ENCODE measurements around the gene BFSP1.

The BFSP1 gene

DNA sequence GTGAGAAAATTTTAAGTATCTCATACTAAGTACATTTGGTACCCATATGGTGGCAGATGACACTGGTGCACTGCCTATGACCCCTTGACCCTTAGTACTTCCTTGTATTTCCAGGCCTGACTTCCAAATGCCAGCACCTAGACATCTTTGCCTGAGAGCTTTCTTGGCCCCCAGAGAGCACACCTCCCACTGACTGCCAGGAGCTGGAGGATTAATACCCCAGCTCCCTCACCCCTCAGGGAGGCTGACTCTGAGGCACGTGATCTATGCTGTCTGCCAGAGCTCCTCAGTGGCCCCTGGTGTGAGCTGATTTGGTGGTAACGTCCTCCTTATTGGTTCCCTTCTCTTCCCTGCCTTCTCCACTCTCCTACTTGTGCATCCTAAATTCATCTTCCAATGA is 38.0 kb downstream of the BFSP1 start:
- H4K8ac ChIP-seq (ENCODE audit: low read depth, low read length) = no peak overlapping the region
- H3K36me3 ChIP-seq (ENCODE audit: control insufficient read depth in 1 of 2, insufficient read depth in 2 of 2, low read length in 2 of 2) = no peaks in the 10 kb centered on the region
- H2BK120ac ChIP-seq (ENCODE audit: insufficient read depth, low read length, poor library complexity) = no peak overlapping the region
- H3K4me1 ChIP-seq (ENCODE audit: control insufficient read depth in 1 of 2, insufficient read depth in 2 of 2, low read length in 2 of 2) = no peaks in the 10 kb centered on the region
- no peaks in the 10 kb centered on the region for H3K79me1 ChIP-seq (ENCODE audit: low read length)
- no CpG with 5 or more reads among the region's 2 CpGs for WGBS (ENCODE audit: extremely low coverage, insufficient coverage, insufficient read length)
- H3K4ac ChIP-seq (ENCODE audit: low read depth, low read length) = no peak overlapping the region
- no peak overlapping the region for H3K4me3 ChIP-seq (ENCODE audit: low read depth, low read length)
- H3K18ac ChIP-seq (ENCODE audit: low read length) = no peak overlapping the region
- H3K14ac ChIP-seq (ENCODE audit: low read length) = no peak overlapping the region
- no peak overlapping the region for H3K27ac ChIP-seq (ENCODE audit: low read depth, low read length)
- no peak overlapping the region for H3K4me2 ChIP-seq (ENCODE audit: low read length)
- no peak overlapping the region for H4K91ac ChIP-seq (ENCODE audit: low read depth, low read length)
- no peak overlapping the region for H4K12ac ChIP-seq (ENCODE audit: low read depth, low read length)
- no peak overlapping the region for H2BK5ac ChIP-seq (ENCODE audit: low read depth, low read length, poor library complexity)
- no peak overlapping the region for H3K9ac ChIP-seq (ENCODE audit: low read length)
- no peak overlapping the region for H2BK12ac ChIP-seq (ENCODE audit: low read length)
- H3K27me3 ChIP-seq (ENCODE audit: insufficient read depth, low read length) = no peaks in the 10 kb centered on the region
- no peak overlapping the region for H3K23ac ChIP-seq (ENCODE audit: low read length)
- no peak overlapping the region for H2AFZ ChIP-seq (ENCODE audit: insufficient read depth, low read length, poor library complexity)
- H2AK5ac ChIP-seq (ENCODE audit: low read length) = no peak overlapping the region
- H3K9me3 ChIP-seq (ENCODE audit: insufficient read depth, low read depth, low read length) = peaks cover 2% of the 10 kb centered on the region
- H3K79me2 ChIP-seq (ENCODE audit: control insufficient read depth, insufficient read depth, low read length, poor library complexity) = no peaks in the 10 kb centered on the region
- DNase-seq = no peak

DNA sequence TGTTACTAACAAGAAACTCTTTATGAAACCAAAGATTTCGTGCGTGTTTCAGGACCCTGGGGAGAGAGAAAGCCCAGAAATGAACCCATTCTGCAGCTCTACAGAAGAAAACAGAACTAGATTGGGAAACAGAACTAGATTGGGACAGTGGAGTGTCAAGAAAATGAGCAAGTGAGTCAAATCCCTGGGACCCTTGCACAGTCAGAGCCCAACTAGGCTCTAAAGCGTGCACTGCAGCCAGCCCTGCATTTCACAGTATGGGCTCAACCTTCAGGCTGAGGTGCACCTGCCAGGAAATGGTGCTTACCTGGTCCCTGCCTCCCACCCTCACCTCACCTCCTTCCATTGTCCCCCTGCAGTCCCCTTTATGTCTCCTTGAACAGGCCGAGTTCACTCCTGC is 39.7 kb downstream of the BFSP1 start:
- Histone ChIP-seq H4K8ac (ENCODE audit: low read depth, low read length) (no peak overlapping the region), H3K36me3 (ENCODE audit: control insufficient read depth in 1 of 2, insufficient read depth in 2 of 2, low read length in 2 of 2) (no peaks in the 10 kb centered on the region), H3K9me3 (ENCODE audit: insufficient read depth, low read depth, low read length) (peaks cover 2% of the 10 kb centered on the region), H3K27me3 (ENCODE audit: insufficient read depth, low read length) (no peaks in the 10 kb centered on the region), H3K9ac (ENCODE audit: low read length) (no peak overlapping the region), H2BK5ac (ENCODE audit: low read depth, low read length, poor library complexity) (no peak overlapping the region), H3K14ac (ENCODE audit: low read length) (no peak overlapping the region), H3K4me1 (ENCODE audit: control insufficient read depth in 1 of 2, insufficient read depth in 2 of 2, low read length in 2 of 2) (no peaks in the 10 kb centered on the region), H3K23ac (ENCODE audit: low read length) (no peak overlapping the region), H3K4me2 (ENCODE audit: low read length) (no peak overlapping the region), H3K79me2 (ENCODE audit: control insufficient read depth, insufficient read depth, low read length, poor library complexity) (no peaks in the 10 kb centered on the region), H2AK5ac (ENCODE audit: low read length) (no peak overlapping the region), H3K4ac (ENCODE audit: low read depth, low read length) (no peak overlapping the region), H3K27ac (ENCODE audit: low read depth, low read length) (no peak overlapping the region), H3K79me1 (ENCODE audit: low read length) (no peaks in the 10 kb centered on the region), H2BK120ac (ENCODE audit: insufficient read depth, low read length, poor library complexity) (no peak overlapping the region), H3K18ac (ENCODE audit: low read length) (no peak overlapping the region), H4K12ac (ENCODE audit: low read depth, low read length) (no peak overlapping the region), H3K4me3 (ENCODE audit: low read depth, low read length) (no peak overlapping the region), H2AFZ (ENCODE audit: insufficient read depth, low read length, poor library complexity) (no peak overlapping the region), H2BK12ac (ENCODE audit: low read length) (no peak overlapping the region), H4K91ac (ENCODE audit: low read depth, low read length) (no peak overlapping the region)
- no CpG with 5 or more reads among the region's 4 CpGs for WGBS (ENCODE audit: extremely low coverage, insufficient coverage, insufficient read length)
- DNase-seq = no peak

GRCh38 chr20:17491041-17491440 is 40.1 kb downstream of the BFSP1 start:
- Histone ChIP-seq H2BK5ac (ENCODE audit: low read depth, low read length, poor library complexity) (no peak overlapping the region), H3K79me1 (ENCODE audit: low read length) (no peaks in the 10 kb centered on the region), H3K79me2 (ENCODE audit: control insufficient read depth, insufficient read depth, low read length, poor library complexity) (no peaks in the 10 kb centered on the region)

DNA sequence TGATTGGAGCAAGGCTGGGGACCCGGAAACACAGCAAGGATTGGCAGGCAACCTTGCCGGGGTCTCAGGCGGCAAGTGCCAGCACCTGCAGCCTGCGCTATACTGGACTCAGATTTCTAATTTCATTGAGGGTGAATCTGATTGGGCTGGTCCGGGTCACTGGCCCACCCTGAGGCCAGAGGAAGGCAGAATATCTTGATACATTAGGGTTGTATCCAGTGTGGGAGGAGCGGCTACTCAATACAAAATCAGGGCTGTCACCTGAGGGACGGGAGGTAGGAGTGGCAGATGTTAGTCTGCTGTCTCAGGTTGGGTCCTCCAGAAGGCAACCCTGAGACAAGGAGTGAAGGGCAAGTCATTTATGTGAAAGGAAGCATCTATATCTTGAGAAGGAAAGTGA is 40.7 kb downstream of the BFSP1 start:
- H3K4ac ChIP-seq (ENCODE audit: low read depth, low read length) = no peak overlapping the region
- no peak overlapping the region for H2AK5ac ChIP-seq (ENCODE audit: low read length)
- no peaks in the 10 kb centered on the region for H3K4me1 ChIP-seq (ENCODE audit: control insufficient read depth in 1 of 2, insufficient read depth in 2 of 2, low read length in 2 of 2)
- no peak overlapping the region for H3K23ac ChIP-seq (ENCODE audit: low read length)
- H3K79me2 ChIP-seq (ENCODE audit: control insufficient read depth, insufficient read depth, low read length, poor library complexity) = no peaks in the 10 kb centered on the region
- no peak overlapping the region for H3K4me3 ChIP-seq (ENCODE audit: low read depth, low read length)
- H3K9ac ChIP-seq (ENCODE audit: low read length) = no peak overlapping the region
- no peak overlapping the region for H2BK120ac ChIP-seq (ENCODE audit: insufficient read depth, low read length, poor library complexity)
- H4K12ac ChIP-seq (ENCODE audit: low read depth, low read length) = no peak overlapping the region
- H3K4me2 ChIP-seq (ENCODE audit: low read length) = no peak overlapping the region
- no peak overlapping the region for H3K18ac ChIP-seq (ENCODE audit: low read length)
- no peak overlapping the region for H2AFZ ChIP-seq (ENCODE audit: insufficient read depth, low read length, poor library complexity)
- H3K79me1 ChIP-seq (ENCODE audit: low read length) = no peaks in the 10 kb centered on the region
- WGBS (ENCODE audit: extremely low coverage, insufficient coverage, insufficient read length) = no CpG with 5 or more reads among the region's 7 CpGs
- no peak overlapping the region for H2BK5ac ChIP-seq (ENCODE audit: low read depth, low read length, poor library complexity)
- H4K8ac ChIP-seq (ENCODE audit: low read depth, low read length) = no peak overlapping the region
- no peaks in the 10 kb centered on the region for H3K27me3 ChIP-seq (ENCODE audit: insufficient read depth, low read length)
- H2BK12ac ChIP-seq (ENCODE audit: low read length) = no peak overlapping the region
- no peak overlapping the region for H3K27ac ChIP-seq (ENCODE audit: low read depth, low read length)
- H3K14ac ChIP-seq (ENCODE audit: low read length) = no peak overlapping the region
- peaks cover 2% of the 10 kb centered on the region for H3K9me3 ChIP-seq (ENCODE audit: insufficient read depth, low read depth, low read length)
- H3K36me3 ChIP-seq (ENCODE audit: control insufficient read depth in 1 of 2, insufficient read depth in 2 of 2, low read length in 2 of 2) = no peaks in the 10 kb centered on the region
- H4K91ac ChIP-seq (ENCODE audit: low read depth, low read length) = no peak overlapping the region
- no peak for DNase-seq

More at GRCh38 chr20:17491041-17491440, 40.1 kb downstream of the BFSP1 start:
- Histone ChIP-seq H3K23ac (ENCODE audit: low read length) (no peak overlapping the region), H2BK120ac (ENCODE audit: insufficient read depth, low read length, poor library complexity) (no peak overlapping the region), H2BK12ac (ENCODE audit: low read length) (no peak overlapping the region), H3K27me3 (ENCODE audit: insufficient read depth, low read length) (no peaks in the 10 kb centered on the region), H3K4me1 (ENCODE audit: control insufficient read depth in 1 of 2, insufficient read depth in 2 of 2, low read length in 2 of 2) (no peaks in the 10 kb centered on the region), H3K36me3 (ENCODE audit: control insufficient read depth in 1 of 2, insufficient read depth in 2 of 2, low read length in 2 of 2) (no peaks in the 10 kb centered on the region), H4K12ac (ENCODE audit: low read depth, low read length) (no peak overlapping the region), H3K27ac (ENCODE audit: low read depth, low read length) (no peak overlapping the region), H4K8ac (ENCODE audit: low read depth, low read length) (no peak overlapping the region), H2AFZ (ENCODE audit: insufficient read depth, low read length, poor library complexity) (no peak overlapping the region), H3K4ac (ENCODE audit: low read depth, low read length) (no peak overlapping the region), H2AK5ac (ENCODE audit: low read length) (no peak overlapping the region), H3K4me2 (ENCODE audit: low read length) (no peak overlapping the region), H4K91ac (ENCODE audit: low read depth, low read length) (no peak overlapping the region), H3K4me3 (ENCODE audit: low read depth, low read length) (no peak overlapping the region), H3K9ac (ENCODE audit: low read length) (no peak overlapping the region), H3K14ac (ENCODE audit: low read length) (no peak overlapping the region), H3K18ac (ENCODE audit: low read length) (no peak overlapping the region), H3K9me3 (ENCODE audit: insufficient read depth, low read depth, low read length) (peaks cover 2% of the 10 kb centered on the region)
- WGBS (ENCODE audit: extremely low coverage, insufficient coverage, insufficient read length) = no CpG with 5 or more reads among the region's 11 CpGs
- DNase-seq = no peak
